NCI-H82 (cell line): Measurements from ENCODE around the gene GLS.
"Not testable (repeated sequence)": the region's sequence is repeated elsewhere in the genome, so short reads cannot be mapped to it uniquely, and the experiment has no call there.

Source experiments
- DNase-seq: peaks from one replicate; lab custom pipeline; 2025; lab: John Stamatoyannopoulos, UW

The GLS gene

GRCh38 chr2:190935054-190935453 lies 54.4 kb downstream of the GLS start:
- DNase-seq: no peak

- no peak for DNase-seq
Measured at GRCh38 chr2:190938771-190939335, 58.2 kb downstream of the GLS start.

GRCh38 chr2:190940454-190940853 lies 59.8 kb downstream of the GLS start:
- DNase-seq: no peak

GRCh38 chr2:190941571-190941970 lies 61.0 kb downstream of the GLS start:
- no peak for DNase-seq

GRCh38 chr2:190942697-190943096 lies 62.1 kb downstream of the GLS start:
- DNase-seq: no peak

- no peak for DNase-seq
Measured at GRCh38 chr2:190943706-190944105, 63.1 kb downstream of the GLS start.

- DNase-seq: peak; percentile 28
Measured at GRCh38 chr2:190947141-190947540, 66.5 kb downstream of the GLS start.

GRCh38 chr2:190947711-190948251 lies 67.2 kb downstream of the GLS start:
- DNase-seq: no peak

- no peak for DNase-seq
Measured at GRCh38 chr2:190948671-190949070, 68.0 kb downstream of the GLS start.

GRCh38 chr2:190950566-190950991 lies 70.0 kb downstream of the GLS start:
- no peak for DNase-seq

- DNase-seq: no peak
Measured at GRCh38 chr2:190953257-190953656, 72.6 kb downstream of the GLS start.

GRCh38 chr2:190959911-190960788 lies 79.5 kb downstream of the GLS start:
- no peak for DNase-seq

GRCh38 chr2:190961117-190961516 lies 80.5 kb downstream of the GLS start:
- DNase-seq: not testable (repeated sequence)

GRCh38 chr2:190961918-190962487 lies 81.4 kb downstream of the GLS start:
- no peak for DNase-seq

GRCh38 chr2:190963088-190963487 lies 82.5 kb downstream of the GLS start:
- no peak for DNase-seq

- no peak for DNase-seq
Measured at GRCh38 chr2:190964170-190964795, 83.7 kb downstream of the GLS start.

GRCh38 chr2:190965580-190966222 lies 85.1 kb downstream of the GLS start:
- DNase-seq: no peak

GRCh38 chr2:190968522-190968921 lies 87.9 kb downstream of the GLS start:
- DNase-seq: no peak

GRCh38 chr2:190970160-190970559 lies 89.5 kb downstream of the GLS start:
- DNase-seq: no peak

GRCh38 chr2:190970873-190971506 lies 90.4 kb downstream of the GLS start:
- DNase-seq: peak; percentile 6

GRCh38 chr2:190972213-190972612 lies 91.6 kb downstream of the GLS start:
- no peak for DNase-seq
